Motor neuron (in vitro differentiated cells): ENCODE measurements around the gene GP2. TPM values are rescaled to one million over a fixed set of nuclear protein-coding genes. Genes with fewer than 3 reads are reported as not detected.

Source experiments
- ATAC-seq, 8 experiments: fragments of 200-7000 bp; cut with Tn5 transposase; replicated peaks in 6 of 8; 2 replicates each; pipeline ENCODE4 v1.8.0; 2021; ENCODE audit warnings: mild to moderate bottlenecking in 8 of 8, moderate library complexity in 8 of 8
- H3K27ac ChIP-seq, 2 donors: fragments of 250-450 bp; sonication (Bioruptor Pico); 2 replicates each; pipeline ENCODE4 v1.9.0; 2021; ENCODE audit warnings: antibody characterized with exemption in 2 of 2, mild to moderate bottlenecking in 2 of 2, moderate library complexity in 1 of 2
- H3K4me1 ChIP-seq, 2 donors: fragments of 250-450 bp; sonication (Bioruptor Pico); replicated peaks in 1 of 2; 2 replicates each; pipeline ENCODE4 v1.6.1; 2021; ENCODE audit warnings: antibody characterized with exemption in 2 of 2, mild to moderate bottlenecking in 2 of 2, moderate library complexity in 1 of 2
- H3K4me3 ChIP-seq, 5 donors: fragments of 250-450 bp; sonication (Bioruptor Pico); 2 replicates each; pipeline ENCODE4 v1.9.0; 2021; ENCODE audit warnings: antibody characterized with exemption in 5 of 5, mild to moderate bottlenecking in 5 of 5, moderate library complexity in 4 of 5
- WGBS, 10 experiments: fragments of 450-650 bp; shearing (Covaris generic); methylation state at CpG; one replicate each; pipeline ENCODE4 v1.0.0; 2022; 5-methylcytosine and 5-hydroxymethylcytosine counted together
- in situ Hi-C, 9 experiments: fragments of 400-800 bp; cut with MboI; loops; one replicate each; pipeline ENCODE4 v1.15.0; 2021; ENCODE audit warnings: low sequenced_read_pairs in 9 of 9, low pct_unique_long_range_greater_than_20kb in 2 of 9; ENCODE audit not compliant: unreplicated experiment in 9 of 9
- total RNA-seq, 8 experiments: library from RNA; unstranded; fragments of 300-600 nt; gene quantifications; 2 replicates each; pipeline versions ENCODE4 v1.2.3 to v1.2.4, GENCODE V29; 2022

The GP2 gene
- total RNA-seq, 8 experiments from 2014 or later = 0.14 to 0.21 TPM; not detected in 6

DNA sequence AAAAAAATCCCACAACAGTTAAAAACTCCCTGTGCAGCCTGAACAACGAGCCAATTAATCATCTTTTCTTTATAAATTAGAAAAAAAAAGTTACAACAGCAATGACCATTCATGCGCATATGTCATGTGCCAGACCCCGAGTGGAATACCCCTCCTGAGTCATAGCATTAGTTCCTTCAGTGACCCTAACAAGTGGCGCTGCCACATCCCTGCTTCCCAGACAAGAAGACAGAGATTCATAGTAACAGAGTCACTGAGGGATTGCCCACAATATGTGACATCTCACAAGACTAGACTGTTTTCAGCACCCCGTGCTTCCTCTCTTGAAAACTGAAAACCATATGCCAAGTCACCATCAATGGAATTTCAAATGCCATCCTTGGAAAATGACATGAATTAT is 17.3 kb upstream of the GP2 start:
- in situ Hi-C loops = no loop called here
- Histone ChIP-seq H3K4me3 (no peak overlapping the region), H3K4me1 (no peaks in the 10 kb centered on the region), H3K27ac (no peak overlapping the region)
- WGBS, 10 experiments = 17 to 100% (median 57%) methylated on average over 1 to 5 of the region's 5 CpGs; no CpG with 5 or more reads in 1 of the 10 experiments
- ATAC-seq = no peak

GRCh38 chr16:20339744-20340143 is 12.4 kb upstream of the GP2 start:
- Histone ChIP-seq H3K4me1 (no peaks in the 10 kb centered on the region), H3K4me3 (no peak overlapping the region), H3K27ac (no peak overlapping the region)
- in situ Hi-C loops = loop anchor here in 1 of 9 experiments (10.0 kb wide), 1 partner anchor 55 kb away; no protein-coding TSS in a partner anchor
- 0 to 93% (median 78%) methylated on average over 1 to 3 of the region's 3 CpGs for WGBS, 10 experiments
- ATAC-seq = no peak

- Histone ChIP-seq H3K27ac (no peak overlapping the region), H3K4me3 (no peak overlapping the region), H3K4me1 (no peaks in the 10 kb centered on the region)
- in situ Hi-C loops = loop anchor here in 1 of 9 experiments (10.0 kb wide), 1 partner anchor 58 kb away; no protein-coding TSS in a partner anchor
- no peak for ATAC-seq
- 0 to 92% (median 65%) methylated on average over 1 to 2 of the region's 2 CpGs; no CpG with 5 or more reads in 4 of the 10 experiments for whole genome bisulfite sequencing, 10 experiments
Observed at GRCh38 chr16:20336955-20337354, 9.6 kb upstream of the GP2 start.

- in situ Hi-C loops = loop anchor here in 1 of 9 experiments (10.0 kb wide), 1 partner anchor 60 kb away; no protein-coding TSS in a partner anchor
- Histone ChIP-seq H3K4me3 (no peak overlapping the region), H3K27ac (no peak overlapping the region), H3K4me1 (no peaks in the 10 kb centered on the region)
- no peak for ATAC-seq
- WGBS, 10 experiments = 0 to 100% (median 90%) methylated on average over 1 of the region's 1 CpG; no CpG with 5 or more reads in 6 of the 10 experiments
Observed at GRCh38 chr16:20334396-20334795, 7.1 kb upstream of the GP2 start.

- in situ Hi-C loops = loop anchor here in 1 of 9 experiments (10.0 kb wide), 1 partner anchor 62 kb away; no protein-coding TSS in a partner anchor
- no peaks in the 10 kb centered on the region for H3K4me1 ChIP-seq
- ATAC-seq = no peak
- H3K27ac ChIP-seq = no peak overlapping the region
- H3K4me3 ChIP-seq = no peak overlapping the region
- WGBS, 10 experiments = 10 to 80% (median 55%) methylated on average over 1 to 3 of the region's 5 CpGs; no CpG with 5 or more reads in 2 of the 10 experiments
Observed at GRCh38 chr16:20333120-20333519, 5.8 kb upstream of the GP2 start.

DNA sequence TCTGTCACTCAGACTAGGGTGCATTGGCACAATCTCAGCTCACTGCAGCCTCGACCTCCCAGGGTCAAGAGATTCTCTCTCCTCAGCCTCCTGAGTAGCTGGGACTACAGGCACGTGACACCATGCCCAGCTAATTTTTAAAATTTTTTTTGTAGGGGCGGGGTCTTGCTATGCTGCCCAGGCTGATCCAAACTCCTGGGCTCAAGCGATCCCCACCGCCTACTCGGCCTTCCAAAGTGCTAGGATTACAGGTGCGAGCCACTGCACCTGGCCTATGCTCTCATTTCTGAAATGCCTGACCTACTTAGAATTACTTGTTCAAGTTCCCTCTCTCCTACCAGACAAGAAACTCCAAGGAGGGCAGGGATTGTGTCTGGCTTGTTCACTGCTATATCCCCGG is 5.1 kb upstream of the GP2 start:
- Histone ChIP-seq H3K4me1 (no peaks in the 10 kb centered on the region), H3K4me3 (no peak overlapping the region), H3K27ac (no peak overlapping the region)
- 0 to 96% (median 40%) methylated on average over 1 to 7 of the region's 8 CpGs; no CpG with 5 or more reads in 3 of the 10 experiments for WGBS, 10 experiments
- no peak for ATAC-seq
- in situ Hi-C loops = loop anchor here in 1 of 9 experiments (10.0 kb wide), 1 partner anchor 62 kb away; no protein-coding TSS in a partner anchor

DNA sequence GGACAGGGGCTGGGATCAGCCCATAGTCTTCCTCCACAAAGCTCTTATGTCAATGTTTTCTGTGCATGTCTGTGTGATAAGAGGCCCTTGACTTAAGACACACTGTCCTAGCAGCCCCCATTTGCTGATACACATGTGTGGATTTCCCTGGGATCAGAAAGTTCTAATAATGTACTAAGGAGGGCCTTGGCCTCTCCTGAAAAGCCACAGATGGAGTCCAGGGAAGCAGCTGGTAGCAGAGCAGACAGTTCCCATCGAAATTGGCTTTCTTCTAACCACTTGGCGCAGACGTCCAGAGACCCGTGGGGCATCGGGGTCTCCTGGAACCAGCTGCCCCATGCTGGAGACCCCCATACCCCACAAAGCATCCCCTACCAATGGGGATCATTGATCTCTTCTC is 4.3 kb upstream of the GP2 start:
- no peak for ATAC-seq
- H3K4me3 ChIP-seq = no peak overlapping the region
- WGBS, 10 experiments = 47% methylated on average over 5 of the region's 5 CpGs; no CpG with 5 or more reads in 9 of the 10 experiments
- in situ Hi-C loops = loop anchor here in 1 of 9 experiments (10.0 kb wide), 1 partner anchor 63 kb away; no protein-coding TSS in a partner anchor
- no peak overlapping the region for H3K27ac ChIP-seq
- no peaks in the 10 kb centered on the region for H3K4me1 ChIP-seq

- no peak for ATAC-seq
- H3K4me3 ChIP-seq = no peak overlapping the region
- in situ Hi-C loops = loop anchor here in 1 of 9 experiments (10.0 kb wide), 1 partner anchor 65 kb away; no protein-coding TSS in a partner anchor
- WGBS, 10 experiments = 6 to 77% (median 46%) methylated on average over 1 to 5 of the region's 5 CpGs
- no peaks in the 10 kb centered on the region for H3K4me1 ChIP-seq
- no peak overlapping the region for H3K27ac ChIP-seq
Observed at GRCh38 chr16:20329392-20330138, 2.3 kb upstream of the GP2 start.

GRCh38 chr16:20326321-20326720 is 992 bp downstream of the GP2 start:
- WGBS, 10 experiments = 0 to 89% (median 42%) methylated on average over 1 to 3 of the region's 3 CpGs; no CpG with 5 or more reads in 2 of the 10 experiments
- no peak for ATAC-seq
- in situ Hi-C loops = no loop called here
- Histone ChIP-seq H3K4me1 (no peaks in the 10 kb centered on the region), H3K27ac (no peak overlapping the region), H3K4me3 (no peak overlapping the region)

- in situ Hi-C loops = no loop called here
- no peak overlapping the region for H3K4me3 ChIP-seq
- no peak overlapping the region for H3K27ac ChIP-seq
- no peaks in the 10 kb centered on the region for H3K4me1 ChIP-seq
- ATAC-seq = no peak
- 0 to 83% (median 47%) methylated on average over 1 to 3 of the region's 3 CpGs; no CpG with 5 or more reads in 4 of the 10 experiments for WGBS, 10 experiments
Observed at GRCh38 chr16:20325005-20325404, 2.3 kb downstream of the GP2 start.

- Histone ChIP-seq H3K4me3 (no peak overlapping the region), H3K4me1 (no peaks in the 10 kb centered on the region), H3K27ac (no peak overlapping the region)
- in situ Hi-C loops = no loop called here
- ATAC-seq = no peak
- WGBS, 10 experiments = 0 to 91% (median 51%) methylated on average over 1 to 5 of the region's 9 CpGs; no CpG with 5 or more reads in 5 of the 10 experiments
Observed at GRCh38 chr16:20323591-20324117, 3.7 kb downstream of the GP2 start.

DNA sequence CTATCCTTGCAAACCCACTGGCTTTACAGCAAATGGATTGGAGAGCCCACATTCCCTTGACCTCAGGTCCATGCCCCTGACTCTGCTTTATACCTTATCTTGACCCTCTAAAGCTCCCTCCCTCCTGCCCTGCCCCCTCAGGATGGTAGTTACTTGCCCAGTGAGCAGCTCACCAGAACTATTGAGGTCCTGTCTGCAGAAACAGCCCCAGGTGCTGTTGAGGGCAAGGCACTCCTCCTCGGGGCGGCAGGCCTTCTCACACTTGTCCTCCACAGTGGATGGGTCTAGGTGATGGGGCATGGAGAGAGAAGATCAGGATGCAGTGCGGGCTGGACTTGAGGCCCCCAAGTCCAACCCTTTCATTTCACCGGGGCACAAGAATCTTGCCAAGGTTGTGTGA is 4.6 kb downstream of the GP2 start:
- H3K4me3 ChIP-seq = no peak overlapping the region
- WGBS, 10 experiments = 0 to 83% (median 60%) methylated on average over 1 to 4 of the region's 4 CpGs; no CpG with 5 or more reads in 5 of the 10 experiments
- H3K27ac ChIP-seq = no peak overlapping the region
- in situ Hi-C loops = no loop called here
- H3K4me1 ChIP-seq = no peaks in the 10 kb centered on the region
- no peak for ATAC-seq

DNA sequence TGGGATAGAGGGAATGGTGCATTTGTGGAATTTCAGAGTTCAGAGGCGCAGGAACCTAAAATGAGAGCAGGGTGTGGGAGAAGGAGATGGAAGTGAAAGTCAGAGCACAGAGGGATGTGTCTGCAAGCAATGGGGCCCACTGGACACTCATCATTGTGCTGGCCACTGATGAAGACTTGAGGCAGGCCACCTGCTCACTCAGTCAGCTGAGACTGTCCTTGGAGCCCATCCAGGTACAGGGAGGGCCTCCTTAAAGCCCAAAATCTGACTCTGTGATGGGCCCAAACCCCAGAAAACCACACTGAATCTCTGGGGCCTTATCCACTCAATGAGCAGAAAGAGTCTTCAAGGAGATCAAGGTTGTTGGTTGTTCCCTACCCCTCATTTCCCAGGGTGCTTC is 5.6 kb downstream of the GP2 start:
- in situ Hi-C loops = no loop called here
- Histone ChIP-seq H3K27ac (no peak overlapping the region), H3K4me3 (no peak overlapping the region), H3K4me1 (no peaks in the 10 kb centered on the region)
- 0 to 100% (median 75%) methylated on average over 1 of the region's 1 CpG; no CpG with 5 or more reads in 6 of the 10 experiments for WGBS, 10 experiments
- no peak for ATAC-seq
